Activated gamma-delta T cell treated with Interleukin-2 at 50 U/mL for 16 hours (primary cell): ENCODE results near the gene WWOX.

Experiments used
- DNase-seq: peaks from one replicate; pipeline ENCODE4 v3.0.0-alpha.2; 2020

Gene WWOX

DNA sequence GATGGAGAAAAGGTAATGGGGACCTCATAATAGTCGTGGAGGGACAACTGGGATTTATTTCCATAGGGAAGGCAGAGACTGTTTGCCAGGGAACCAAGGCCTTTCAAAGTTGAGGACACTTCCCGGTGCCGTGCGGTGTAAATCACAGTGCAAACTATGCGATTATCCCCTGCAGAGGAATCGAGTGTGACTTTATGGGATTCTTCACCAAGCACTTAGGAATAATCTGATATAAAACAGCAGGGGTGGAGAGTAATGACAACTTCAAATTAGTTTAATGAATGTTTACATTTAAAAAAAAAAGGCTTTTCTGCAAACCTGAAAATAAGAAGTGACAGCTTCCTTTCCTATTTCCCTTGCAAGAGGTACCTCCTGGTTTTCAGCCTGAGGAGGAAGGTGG lies 962.9 kb downstream of the WWOX start:
- no peak for DNase-seq

DNA sequence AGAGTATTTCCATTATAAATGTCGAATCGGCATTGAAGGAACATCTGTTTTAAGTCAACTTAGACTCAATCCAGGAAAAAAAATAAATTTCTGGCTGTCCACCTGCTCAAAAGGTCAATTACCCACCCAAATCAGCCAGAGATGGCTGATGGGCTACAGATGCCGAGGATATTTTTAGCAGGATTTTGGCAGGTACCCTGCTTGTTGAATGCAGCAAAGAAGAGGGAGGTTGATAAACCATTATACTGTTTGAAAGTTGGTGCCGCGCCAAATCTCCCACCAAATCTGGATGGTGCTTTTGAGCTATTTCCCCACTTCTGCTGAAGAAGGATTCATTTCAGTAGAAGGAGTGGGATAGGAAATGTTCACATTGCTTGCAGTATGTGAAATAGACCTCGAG lies 963.4 kb downstream of the WWOX start:
- DNase-seq, result no peak

DNA sequence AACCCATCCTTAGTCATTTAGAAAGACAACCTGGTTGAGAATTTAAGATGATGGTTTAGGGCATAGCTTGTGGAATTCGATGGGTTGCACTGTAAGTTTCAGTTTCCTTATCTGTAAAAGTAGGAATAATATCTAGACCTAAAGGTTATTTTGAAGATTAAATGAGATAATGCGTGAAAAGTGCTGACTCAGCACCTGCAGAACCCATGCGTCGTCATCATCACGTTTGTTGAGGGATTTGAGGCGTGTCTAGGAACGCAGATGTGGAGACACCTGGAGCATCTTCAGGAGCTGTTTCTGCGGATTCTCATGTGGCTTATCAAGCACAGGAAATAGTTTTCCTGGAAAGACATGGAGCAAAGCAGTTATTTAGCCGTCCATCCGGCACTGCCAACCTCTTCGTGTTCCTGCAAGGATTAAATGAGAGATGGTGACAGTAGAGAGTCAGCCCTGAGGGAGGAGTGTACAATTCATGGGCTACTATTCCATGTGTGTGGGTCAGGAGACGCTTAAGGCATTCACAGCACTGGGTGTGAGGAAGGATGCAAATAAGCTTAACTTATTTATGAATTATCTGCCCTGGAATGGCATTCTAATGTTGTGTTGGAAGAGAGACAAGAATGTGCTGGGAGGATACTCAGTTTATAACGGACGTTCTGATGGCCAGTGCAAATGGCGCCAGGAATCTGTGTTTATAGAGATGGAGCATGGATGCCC lies 965.0 kb downstream of the WWOX start:
- no peak for DNase-seq

DNA sequence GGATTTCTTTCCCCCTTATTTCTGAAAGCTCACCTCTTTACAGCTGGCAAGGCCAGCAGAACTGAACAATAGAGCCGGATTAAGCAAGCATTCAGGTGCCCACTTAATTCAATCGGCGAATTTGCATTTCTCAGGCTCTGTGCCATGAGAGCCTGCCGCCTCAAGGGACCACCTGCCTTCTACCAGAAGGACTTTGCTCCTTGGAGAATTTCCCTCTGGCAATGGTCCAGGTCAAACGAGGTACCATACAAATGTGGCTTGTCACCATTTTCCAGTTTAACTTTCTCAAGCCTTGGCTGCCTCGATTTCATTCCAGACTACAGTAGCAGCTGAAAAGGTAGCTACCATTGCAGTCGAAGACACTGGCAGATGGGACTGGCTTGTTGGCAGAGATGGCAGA lies 967.1 kb downstream of the WWOX start:
- no peak for DNase-seq

DNA sequence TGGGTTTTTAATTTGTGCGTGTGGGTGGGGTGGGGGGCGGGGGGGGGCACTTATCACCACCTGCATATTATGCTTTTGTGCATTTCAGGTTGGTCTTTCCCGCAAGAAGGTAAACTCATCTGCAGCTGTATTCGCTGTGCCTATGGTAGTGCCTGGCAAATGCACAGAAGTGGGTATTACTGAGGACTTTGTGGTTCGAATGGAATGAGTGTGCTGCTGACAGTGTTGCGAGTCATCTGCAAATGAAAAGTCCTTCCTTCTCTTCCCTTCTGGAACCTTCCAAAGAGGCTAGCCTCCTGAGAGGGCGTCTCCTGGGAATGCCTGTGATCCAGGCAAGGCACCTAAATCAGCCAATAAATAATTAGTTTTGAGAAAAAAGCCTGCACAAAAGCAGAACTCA lies 968.1 kb downstream of the WWOX start:
- DNase-seq, result no peak

DNA sequence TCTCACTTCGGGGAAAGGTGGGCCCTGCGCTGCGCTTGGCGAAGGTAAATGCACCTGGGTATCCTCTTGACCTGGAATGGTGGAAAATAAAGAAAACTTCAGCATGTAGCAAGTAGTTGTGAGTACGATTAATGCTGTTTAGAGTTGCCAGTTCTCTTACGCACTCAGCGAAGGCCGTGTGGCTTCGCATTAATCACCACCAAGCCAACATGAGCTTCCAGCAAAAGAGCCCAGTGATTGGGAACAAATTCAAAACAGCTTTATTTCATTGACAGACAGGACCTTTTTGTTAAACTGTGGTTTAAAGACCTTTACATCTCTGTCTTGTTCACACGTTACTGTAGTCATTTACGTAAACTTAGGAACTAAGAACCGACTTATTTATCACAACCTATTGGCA lies 969.7 kb downstream of the WWOX start:
- no peak for DNase-seq

DNA sequence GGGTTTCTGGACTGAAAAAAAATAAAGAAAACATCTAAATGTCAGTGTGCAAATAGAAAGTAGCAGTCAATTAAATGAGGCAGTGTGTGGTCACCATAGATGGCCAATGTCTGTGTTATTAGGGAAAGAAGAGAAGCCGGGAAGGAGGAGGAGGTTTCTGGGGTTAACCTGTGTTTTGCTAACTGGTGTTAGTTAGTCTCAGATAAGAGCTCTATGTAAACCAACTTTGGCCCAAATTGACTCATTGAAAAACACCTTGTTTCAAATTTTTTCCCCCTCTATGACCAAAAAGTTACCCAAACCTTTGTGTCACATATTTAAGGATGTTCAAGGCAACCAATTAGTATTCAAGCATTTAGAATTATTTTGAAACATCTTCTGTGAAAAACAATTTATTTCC lies 970.2 kb downstream of the WWOX start:
- DNase-seq, result no peak

DNA sequence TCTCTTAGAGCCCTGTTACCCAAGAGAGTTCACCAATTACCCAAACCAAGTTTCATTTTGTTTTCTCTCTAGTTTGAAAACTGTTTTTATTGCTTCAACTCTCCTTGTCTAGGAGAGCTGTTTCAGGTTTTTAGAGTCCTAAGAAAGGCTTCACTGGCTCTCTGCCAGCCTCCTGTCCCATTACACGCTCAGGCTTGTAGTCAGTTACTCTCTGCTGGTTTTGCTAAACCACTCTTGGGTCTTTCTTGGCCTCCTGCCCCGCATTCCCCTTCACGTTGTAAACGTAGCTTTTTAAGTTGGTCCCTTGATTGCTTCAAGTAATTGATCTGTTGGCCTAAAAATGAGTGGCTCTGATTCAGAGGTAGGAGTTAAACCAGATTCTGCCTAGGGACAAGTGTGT lies 972.0 kb downstream of the WWOX start:
- DNase-seq, result no peak

DNA sequence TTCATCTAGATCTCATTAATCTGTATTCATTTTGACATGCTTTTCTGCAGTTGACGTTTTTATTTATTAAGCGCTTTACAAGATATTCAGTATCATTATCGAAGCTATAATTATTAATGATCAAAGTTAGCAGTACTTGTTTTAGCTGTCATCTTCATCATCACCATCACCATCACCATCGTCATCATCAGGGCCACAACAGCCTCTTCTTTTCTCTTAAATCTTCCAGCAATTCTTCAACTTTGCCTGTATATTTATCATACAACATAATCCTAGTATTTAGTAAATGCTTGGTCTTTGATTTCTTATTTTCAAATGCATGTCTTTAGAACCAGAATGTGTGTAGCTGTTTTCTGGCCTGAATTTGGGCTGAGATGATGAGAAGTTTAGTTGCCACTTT lies 973.1 kb downstream of the WWOX start:
- DNase-seq, result no peak

DNA sequence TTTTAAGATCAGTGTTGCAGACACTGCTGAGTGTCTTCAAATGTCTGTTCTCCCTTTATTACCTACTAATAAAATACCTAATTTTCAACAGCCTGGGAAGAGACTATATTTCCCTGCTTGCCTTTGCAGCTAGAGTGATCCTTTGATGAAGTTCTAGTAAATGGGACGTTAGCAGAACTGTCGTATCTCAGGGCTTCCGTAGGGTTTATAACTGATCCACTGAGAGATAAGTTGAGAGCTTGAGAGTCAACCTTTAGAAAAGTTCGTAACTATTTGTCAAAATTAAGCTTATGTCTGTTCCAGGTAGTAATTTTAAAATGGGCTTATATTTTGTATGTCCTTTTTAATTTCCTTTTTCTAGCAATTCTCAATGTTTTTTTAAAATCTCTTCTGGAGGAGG lies 974.1 kb downstream of the WWOX start:
- DNase-seq, result no peak

DNA sequence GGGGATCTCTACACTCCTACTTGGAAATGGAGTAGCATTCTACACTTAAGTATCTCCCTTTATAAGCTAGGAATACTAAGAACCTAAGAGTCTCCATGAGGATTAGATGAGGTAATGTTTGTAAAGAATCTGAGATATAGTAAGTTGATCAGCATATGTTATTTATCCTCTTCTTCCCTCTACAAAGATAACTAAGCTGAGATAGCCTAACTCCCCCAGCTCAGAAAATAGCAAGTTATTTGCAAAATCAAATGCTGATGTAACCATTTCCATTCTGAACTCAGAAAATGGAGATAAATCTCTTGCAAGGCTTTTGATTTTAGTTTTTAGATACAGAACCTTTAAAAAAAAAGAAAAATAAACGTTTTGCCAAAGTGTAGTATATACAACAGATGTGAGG lies 975.1 kb downstream of the WWOX start:
- no peak for DNase-seq

DNA sequence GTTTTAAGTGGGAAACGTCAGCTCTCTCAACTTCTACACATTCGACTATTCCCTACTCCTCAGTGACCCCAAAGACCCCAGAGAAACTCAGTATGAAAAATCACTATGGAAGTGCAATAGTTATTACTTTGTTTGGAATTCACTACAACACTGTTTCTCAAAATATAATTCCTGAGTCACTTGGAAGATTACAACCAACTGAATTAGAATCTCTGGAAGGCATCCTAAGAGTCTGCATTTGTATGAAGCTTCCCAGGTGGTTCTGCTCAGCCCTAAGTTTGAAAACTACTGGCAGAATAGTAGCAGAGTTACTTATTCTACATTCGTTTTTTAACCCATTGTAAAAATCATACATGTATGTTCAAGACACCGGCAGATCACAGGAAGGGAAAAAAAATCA lies 975.5 kb downstream of the WWOX start:
- DNase-seq, result no peak

DNA sequence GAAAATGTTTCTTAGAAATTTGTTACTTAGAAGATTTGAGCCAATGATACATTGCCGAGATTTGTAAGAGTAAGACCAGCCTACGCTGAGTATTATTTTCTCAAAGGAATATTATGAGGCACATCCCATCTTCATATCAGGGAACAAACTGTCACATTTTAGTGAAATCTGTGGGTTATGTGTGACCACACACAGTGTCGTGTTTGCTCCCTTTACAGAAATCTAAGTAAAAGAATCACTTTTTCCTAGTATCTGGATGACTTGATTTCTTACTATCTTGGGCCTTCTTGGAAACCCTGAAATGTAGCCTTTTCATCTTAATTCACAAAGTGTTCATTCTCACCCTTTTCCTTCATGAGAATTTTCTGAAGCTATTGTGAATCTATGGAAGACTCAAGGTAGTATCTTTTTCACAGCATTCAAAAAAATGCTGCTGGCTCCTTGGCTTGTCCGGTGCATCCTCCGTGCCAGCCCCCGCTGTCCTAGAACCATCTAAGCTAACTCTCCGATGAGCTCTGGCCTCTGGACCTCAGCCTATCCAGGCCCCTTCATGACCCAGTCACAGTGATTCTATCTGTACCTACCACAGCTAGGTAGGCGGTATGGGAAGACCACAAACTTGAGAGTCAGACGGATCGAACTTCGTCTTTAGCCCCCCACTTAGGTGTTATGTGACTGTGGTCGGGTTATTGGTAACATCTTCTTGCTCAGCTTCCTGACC lies 976.8 kb downstream of the WWOX start:
- DNase-seq, result no peak

DNA sequence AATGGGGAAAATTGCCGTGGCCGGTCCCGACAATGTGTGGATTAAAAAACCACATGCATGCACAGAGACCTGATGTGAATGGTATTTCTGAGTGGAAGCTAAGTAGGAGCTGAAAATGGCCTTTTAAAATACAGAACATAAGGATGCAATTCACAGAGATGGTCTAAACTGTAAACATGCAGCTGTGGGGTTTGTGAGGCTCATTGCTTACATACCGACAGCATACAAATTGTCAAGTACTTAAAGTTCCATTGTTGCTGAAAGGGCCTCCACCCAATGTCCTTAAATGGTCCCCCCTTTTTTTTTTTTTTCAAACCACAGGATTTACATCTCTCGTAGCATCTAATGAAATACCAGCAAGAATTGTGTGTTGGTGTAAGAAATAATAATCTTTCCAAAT lies 977.9 kb downstream of the WWOX start:
- no peak for DNase-seq

DNA sequence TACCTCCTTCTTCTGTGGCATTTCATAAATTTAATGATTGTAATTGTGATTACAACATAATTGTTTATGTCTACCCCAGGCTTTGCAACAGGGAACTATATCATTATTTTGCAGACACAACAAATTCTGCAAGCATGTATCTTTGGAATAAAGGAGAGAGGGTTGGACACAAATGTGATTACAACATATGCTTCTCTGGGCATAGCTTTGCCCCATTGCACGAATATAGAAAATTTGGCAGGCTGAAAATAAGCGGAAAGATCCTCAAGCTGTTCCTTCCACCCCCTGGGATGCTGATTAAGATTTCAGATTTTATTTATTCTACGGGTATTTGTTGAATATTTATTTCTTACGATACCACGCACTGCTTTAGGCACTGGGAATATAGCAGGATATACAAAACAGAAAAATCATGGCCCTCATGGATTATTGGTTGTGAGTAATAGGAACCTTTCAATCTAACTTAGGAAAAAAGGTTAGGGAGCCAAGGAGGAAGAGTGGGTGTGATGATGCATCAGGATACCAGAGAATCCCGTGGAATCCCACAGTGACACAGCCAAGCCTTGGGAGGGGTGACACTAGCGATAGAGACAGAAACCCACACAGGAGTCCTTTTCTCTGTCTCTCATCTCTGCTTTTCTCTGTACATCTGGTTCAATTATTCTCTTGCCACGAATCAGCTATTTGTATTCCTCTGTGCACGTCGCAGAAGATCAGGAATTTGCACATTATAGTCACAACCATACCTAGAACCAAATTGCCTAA lies 980.4 kb downstream of the WWOX start:
- DNase-seq, result no peak

DNA sequence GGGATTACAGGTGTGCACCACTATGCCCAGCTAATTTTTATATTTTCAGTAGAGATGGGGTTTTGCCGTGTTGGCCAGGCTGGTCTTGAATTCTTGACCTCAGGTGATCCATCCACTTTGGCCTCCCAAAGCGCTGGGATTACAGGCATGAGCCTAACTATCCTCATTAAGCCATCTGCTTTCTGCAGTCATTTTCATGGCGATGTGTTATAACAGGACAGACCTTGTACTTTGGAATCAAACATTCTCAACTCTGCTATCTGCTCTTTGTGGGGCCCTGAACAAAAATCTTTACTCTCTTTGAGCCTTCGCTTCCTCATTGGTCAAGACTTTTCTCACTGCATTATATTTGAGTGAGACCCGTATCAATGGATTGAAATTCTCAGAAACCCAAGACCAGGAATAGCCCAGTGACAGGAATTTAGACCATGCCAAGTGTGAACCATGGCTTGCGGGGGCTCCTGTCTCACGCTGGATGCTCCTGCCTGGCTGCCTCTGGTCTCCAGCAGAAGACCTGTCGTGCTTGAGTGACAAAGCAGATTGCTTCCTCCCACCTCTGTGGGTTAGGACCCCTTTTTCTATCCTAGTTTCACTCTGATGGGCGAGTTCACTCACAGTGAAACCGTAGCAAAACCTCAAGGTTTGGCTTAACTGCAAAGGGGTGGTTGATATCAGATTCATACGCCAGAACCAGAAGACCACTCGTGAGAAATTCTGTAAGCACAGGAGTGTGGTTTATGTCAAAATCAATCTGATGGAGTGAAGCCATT lies 982.0 kb downstream of the WWOX start:
- no peak for DNase-seq

DNA sequence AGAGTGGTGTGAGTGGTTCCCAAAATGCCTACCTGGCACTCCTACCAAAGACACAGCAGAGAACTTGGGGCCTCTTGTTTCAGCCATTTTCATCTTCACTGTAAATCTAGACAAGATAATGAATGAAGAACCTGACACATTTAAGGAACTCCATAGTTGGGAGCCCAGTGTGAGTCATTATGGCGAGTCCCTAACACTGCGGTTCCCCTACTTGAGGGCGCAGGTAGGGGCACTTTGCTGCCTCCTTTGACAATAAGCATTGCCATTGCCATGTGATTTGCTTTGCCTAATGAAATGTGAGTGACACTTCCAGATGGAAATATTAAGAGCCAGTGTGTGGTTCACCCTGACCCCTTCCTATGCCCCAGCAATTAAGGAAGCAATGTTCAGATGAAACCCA lies 983.5 kb downstream of the WWOX start:
- no peak for DNase-seq

DNA sequence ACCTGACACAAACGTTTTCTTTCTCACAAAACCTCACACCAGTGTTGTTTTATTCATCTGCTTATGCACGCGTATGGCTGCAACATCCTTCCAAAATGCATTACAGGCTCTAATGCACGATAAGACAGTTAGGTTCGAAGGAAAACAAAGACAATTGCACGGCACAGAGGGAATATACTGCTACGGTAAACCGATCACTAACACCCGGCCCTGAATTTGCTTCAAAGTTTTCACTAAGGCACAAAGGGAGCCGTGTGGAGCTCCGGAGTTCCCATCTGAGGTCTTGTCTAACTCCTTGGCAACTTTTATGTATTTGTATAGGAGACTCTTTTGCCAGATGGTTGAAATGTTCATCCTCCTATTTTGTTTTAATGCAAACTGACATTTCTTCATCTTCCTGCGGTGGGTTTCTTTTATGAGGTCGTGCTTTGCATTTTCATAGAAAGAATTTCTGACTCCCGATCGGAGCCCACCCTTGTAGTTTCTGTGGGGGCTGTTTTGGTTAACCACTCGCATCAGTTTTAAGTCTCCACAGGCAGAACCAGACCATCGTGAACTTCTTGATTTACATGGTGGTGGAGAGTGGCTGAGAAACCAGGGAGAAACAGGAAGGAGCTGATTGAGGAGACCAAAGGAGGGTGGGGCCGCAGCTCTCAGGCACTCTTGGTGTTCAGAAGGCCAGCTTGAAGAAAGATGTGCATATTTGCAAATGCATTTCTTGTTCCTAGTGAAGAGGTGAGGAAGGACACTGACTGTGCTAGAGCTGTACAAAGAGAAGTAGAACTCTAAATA lies 984.2 kb downstream of the WWOX start:
- no peak for DNase-seq

DNA sequence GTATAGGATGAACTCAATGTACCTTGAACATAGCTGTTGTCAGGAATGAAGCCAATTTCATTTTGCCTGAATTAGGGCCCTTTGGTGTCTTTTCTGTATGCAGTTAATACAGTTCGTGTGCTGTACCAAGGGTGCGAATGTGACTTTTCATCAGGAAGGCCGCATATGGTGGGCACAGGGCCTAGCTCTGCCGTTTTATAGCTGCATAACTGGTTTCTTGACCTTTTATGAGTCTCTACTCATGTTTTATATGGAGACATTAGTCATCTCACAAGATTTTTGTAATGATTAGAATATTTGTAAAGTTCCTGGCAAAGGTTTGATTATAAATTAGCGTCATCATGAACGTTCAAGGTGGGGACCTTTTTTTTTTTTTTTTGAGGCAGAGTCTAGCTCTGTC lies 989.5 kb downstream of the WWOX start:
- DNase-seq, result no peak

DNA sequence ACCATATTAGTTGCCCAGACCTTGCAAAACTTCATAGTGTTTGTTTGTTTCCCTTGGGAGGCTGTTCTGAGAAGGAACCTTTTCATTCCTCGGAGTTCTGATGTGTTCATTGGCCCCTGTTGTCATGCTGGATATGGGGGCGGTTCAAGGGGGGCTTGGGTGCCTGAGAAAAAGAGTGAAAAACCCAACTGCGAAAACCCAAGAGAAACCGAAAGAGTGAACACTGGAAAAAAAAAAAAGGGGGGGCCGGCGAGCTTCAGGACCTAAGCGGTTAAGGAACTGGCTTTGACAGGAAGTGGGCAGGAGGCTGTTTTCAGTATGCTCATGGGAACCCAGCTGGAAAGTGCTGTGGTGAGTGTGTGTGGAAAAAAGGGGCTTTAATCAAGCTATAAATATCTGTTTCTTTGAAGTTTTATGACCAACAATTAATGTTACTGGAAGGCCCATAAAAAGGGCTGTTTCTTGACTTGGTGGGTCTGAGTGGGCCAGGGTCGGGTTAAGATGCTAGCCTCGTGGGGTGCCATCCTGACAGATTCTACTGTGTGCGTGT lies 990.4 kb downstream of the WWOX start:
- peak; percentile 21 for DNase-seq

DNA sequence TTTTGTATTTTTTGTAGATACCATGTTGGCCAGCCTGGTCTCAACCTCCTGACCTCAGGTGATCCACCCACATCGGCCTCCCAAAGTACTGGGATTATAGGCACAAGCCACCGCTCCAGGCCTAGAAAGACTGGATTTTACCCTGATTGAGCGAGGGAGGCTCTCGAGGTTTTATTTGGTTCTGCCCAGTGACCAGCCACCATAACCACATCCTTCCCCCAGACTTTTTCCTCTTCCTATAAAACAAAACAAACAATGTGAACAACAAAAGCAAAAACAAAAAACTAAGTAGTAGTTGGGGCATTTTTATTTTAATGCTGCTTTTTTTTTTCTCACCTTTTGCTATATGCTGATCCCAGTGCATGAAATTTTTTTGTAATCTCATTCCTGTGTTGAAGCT lies 991.5 kb downstream of the WWOX start:
- DNase-seq, result no peak

DNA sequence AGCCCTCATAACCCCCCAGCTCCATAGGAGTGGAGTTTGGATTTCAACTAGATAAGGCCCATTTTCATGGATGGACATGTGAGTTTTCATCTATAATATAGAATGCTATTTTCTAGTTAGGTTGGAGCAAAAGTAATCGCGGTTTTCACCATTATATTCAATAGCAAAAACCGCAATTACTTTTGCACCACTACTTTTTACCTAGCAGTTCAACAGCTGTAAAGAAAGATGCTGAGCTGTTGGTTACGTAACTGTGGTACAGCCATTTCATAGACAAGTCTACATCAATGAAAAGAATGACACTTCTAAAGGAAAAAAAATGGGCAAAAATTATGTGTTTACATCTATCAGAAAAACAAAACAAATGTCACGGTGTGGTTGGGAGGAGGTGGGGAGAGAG lies 993.4 kb downstream of the WWOX start:
- no peak for DNase-seq
